HG03175 (cell line): Measurements from ENCODE around the gene OPTN.
"Not testable (repeated sequence)": the region's sequence is repeated elsewhere in the genome, so short reads cannot be mapped to it uniquely, and the experiment has no call there.

Source experiments
- ATAC-seq: cut with Tn5 transposase; IDR thresholded peaks from one replicate; pipeline ENCODE4 v1.9.1; 2021; ENCODE audit warnings: mild to moderate bottlenecking, moderate library complexity; ENCODE audit not compliant: unreplicated experiment

Gene OPTN

GRCh38 chr10:13089345-13089744 lies 10.6 kb upstream of the OPTN start:
- no peak for ATAC-seq

- no peak for ATAC-seq
Measured at GRCh38 chr10:13090289-13090688, 9.7 kb upstream of the OPTN start.

- no peak for ATAC-seq
Measured at GRCh38 chr10:13091801-13092200, 8.2 kb upstream of the OPTN start.

GRCh38 chr10:13092291-13093102 lies 7.5 kb upstream of the OPTN start:
- ATAC-seq: no peak

- ATAC-seq: not testable (repeated sequence)
Measured at GRCh38 chr10:13094082-13094481, 5.9 kb upstream of the OPTN start.

GRCh38 chr10:13095094-13095493 lies 4.9 kb upstream of the OPTN start:
- no peak for ATAC-seq

GRCh38 chr10:13095929-13096328 lies 4.0 kb upstream of the OPTN start:
- ATAC-seq: no peak

- ATAC-seq: peak; percentile 40
Measured at GRCh38 chr10:13099144-13099665, 758 bp upstream of the OPTN start.

- ATAC-seq: peak; percentile 29
Measured at GRCh38 chr10:13100349-13101294, 659 bp downstream of the OPTN start.

GRCh38 chr10:13102002-13102794 lies 2.2 kb downstream of the OPTN start:
- ATAC-seq: no peak

- ATAC-seq: no peak
Measured at GRCh38 chr10:13103554-13103953, 3.6 kb downstream of the OPTN start.

GRCh38 chr10:13104697-13105096 lies 4.7 kb downstream of the OPTN start:
- ATAC-seq: no peak

- no peak for ATAC-seq
Measured at GRCh38 chr10:13105184-13105583, 5.2 kb downstream of the OPTN start.

- no peak for ATAC-seq
Measured at GRCh38 chr10:13106387-13107045, 6.6 kb downstream of the OPTN start.

GRCh38 chr10:13110908-13111307 lies 10.9 kb downstream of the OPTN start:
- no peak for ATAC-seq

GRCh38 chr10:13113544-13113943 lies 13.6 kb downstream of the OPTN start:
- no peak for ATAC-seq

- ATAC-seq: peak; percentile 79
Measured at GRCh38 chr10:13115832-13116803, 16.2 kb downstream of the OPTN start.

GRCh38 chr10:13117841-13118783 lies 18.1 kb downstream of the OPTN start:
- ATAC-seq: peak; percentile 46
